Measurements from ENCODE around the gene ANO10. TPM values are rescaled to one million over a fixed set of nuclear protein-coding genes. Genes with fewer than 3 reads are reported as not detected.

The ANO10 gene
- total RNA-seq, 1 donor from 2014 or later = 32.8 TPM

DNA sequence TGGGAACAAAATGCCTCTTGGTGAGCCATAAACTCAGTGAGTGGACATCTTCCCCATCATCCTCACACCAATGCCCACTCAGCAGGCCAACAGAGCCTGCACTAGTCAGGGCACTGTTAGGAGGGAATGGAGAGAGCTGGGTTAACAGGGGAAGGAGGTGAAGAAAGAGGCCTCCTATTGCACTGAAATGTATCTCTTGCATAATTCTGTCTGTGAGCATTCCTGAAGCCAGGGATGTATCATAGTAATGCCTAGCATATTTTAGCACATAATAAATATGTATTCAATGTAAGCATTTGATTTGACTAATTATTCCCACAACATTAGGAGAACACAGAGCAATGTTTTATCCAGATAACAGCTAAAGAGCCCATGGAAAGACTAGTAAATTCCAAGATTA, 81.2 kb downstream of the ANO10 start:
- H3K36me3 Mint-ChIP-seq (ENCODE audit: unreplicated experiment) = no peaks in the 10 kb centered on the region
- TF ChIP-seq, protein P1, sequence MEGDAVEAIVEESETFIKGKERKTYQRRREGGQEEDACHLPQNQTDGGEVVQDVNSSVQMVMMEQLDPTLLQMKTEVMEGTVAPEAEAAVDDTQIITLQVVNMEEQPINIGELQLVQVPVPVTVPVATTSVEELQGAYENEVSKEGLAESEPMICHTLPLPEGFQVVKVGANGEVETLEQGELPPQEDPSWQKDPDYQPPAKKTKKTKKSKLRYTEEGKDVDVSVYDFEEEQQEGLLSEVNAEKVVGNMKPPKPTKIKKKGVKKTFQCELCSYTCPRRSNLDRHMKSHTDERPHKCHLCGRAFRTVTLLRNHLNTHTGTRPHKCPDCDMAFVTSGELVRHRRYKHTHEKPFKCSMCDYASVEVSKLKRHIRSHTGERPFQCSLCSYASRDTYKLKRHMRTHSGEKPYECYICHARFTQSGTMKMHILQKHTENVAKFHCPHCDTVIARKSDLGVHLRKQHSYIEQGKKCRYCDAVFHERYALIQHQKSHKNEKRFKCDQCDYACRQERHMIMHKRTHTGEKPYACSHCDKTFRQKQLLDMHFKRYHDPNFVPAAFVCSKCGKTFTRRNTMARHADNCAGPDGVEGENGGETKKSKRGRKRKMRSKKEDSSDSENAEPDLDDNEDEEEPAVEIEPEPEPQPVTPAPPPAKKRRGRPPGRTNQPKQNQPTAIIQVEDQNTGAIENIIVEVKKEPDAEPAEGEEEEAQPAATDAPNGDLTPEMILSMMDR (IDR thresholded peaks at IDR 0.05) = no peak
- H3K27me3 Mint-ChIP-seq (ENCODE audit: unreplicated experiment) = no peaks in the 10 kb centered on the region
- no peak overlapping the region for H3K27ac Mint-ChIP-seq (ENCODE audit: unreplicated experiment)
- no peaks in the 10 kb centered on the region for H3K4me1 Mint-ChIP-seq (ENCODE audit: unreplicated experiment)
- H3K9me3 Mint-ChIP-seq (ENCODE audit: unreplicated experiment) = no peaks in the 10 kb centered on the region
- no peak overlapping the region for H3K4me3 Mint-ChIP-seq (ENCODE audit: unreplicated experiment)
- DNase-seq (ENCODE audit: extremely low spot score, unreplicated experiment) = no peak

DNA sequence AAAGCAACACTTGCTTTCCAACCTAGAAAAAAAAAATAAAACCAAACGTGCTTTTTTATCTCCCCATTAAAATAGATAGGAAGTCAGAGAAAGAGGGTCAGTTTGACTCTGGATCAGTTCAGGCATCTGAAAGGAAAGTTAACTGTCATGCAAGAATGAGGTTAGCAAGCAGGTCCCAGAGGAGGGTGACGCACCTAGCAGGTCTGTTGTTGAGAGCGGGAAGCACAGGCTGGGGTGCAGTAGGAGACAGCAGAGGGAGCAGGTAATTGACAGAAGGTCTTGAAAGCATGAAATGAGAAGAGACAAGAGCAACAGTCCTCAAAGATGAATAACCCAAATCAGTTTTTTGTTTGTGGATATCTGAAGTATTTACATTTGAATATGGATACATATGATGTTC, 82.5 kb downstream of the ANO10 start:
- Mint-ChIP-seq H3K27me3 (ENCODE audit: unreplicated experiment) (no peaks in the 10 kb centered on the region), H3K27ac (ENCODE audit: unreplicated experiment) (no peak overlapping the region), H3K36me3 (ENCODE audit: unreplicated experiment) (no peaks in the 10 kb centered on the region), H3K4me1 (ENCODE audit: unreplicated experiment) (no peaks in the 10 kb centered on the region), H3K9me3 (ENCODE audit: unreplicated experiment) (no peaks in the 10 kb centered on the region), H3K4me3 (ENCODE audit: unreplicated experiment) (no peak overlapping the region)
- TF ChIP-seq, protein P1 (IDR thresholded peaks at IDR 0.05) = no peak
- DNase-seq (ENCODE audit: extremely low spot score, unreplicated experiment) = no peak

DNA sequence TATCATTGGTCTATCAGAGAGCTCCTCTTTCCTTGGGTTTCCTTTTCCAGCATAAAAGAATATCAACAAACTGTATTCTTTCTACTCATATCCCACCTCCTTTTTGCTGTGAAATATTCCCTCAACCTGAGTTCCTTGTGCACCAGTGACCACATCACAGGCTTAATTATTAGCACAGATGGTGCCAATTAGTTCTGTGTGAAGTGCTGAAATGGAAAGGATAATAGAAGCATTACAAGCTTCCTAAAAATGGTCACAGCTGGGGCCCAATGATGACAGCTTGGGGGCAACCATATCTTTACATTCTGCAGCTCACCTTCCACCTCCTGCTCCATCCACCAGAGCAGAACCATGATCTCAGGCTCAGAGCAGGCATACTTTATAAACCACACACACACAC, 84.6 kb downstream of the ANO10 start:
- DNase-seq (ENCODE audit: extremely low spot score, unreplicated experiment) = no peak
- no peaks in the 10 kb centered on the region for H3K4me1 Mint-ChIP-seq (ENCODE audit: unreplicated experiment)
- no peaks in the 10 kb centered on the region for H3K36me3 Mint-ChIP-seq (ENCODE audit: unreplicated experiment)
- H3K4me3 Mint-ChIP-seq (ENCODE audit: unreplicated experiment) = no peak overlapping the region
- TF ChIP-seq, protein P1 (IDR thresholded peaks at IDR 0.05) = no peak
- H3K27ac Mint-ChIP-seq (ENCODE audit: unreplicated experiment) = no peak overlapping the region
- no peaks in the 10 kb centered on the region for H3K9me3 Mint-ChIP-seq (ENCODE audit: unreplicated experiment)
- H3K27me3 Mint-ChIP-seq (ENCODE audit: unreplicated experiment) = no peaks in the 10 kb centered on the region

DNA sequence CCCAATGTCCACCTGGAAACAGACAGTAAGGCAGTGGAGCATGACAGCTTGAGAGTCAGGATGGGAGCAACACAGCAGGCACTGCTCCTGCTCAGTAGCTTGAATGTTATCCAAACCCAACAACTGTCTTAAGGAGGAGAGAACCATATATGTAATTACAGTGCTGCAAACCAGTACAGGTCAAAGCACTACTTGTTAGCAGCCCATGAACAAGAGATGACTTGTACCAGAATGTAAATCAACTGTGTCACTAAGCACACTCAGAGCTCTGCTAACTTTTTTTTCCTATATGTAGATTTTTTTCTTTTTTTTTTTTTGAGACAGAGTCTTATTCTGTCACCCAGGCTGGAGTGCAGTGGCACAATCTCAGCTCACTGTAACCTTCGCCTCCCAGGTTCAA, 87.1 kb downstream of the ANO10 start:
- no peaks in the 10 kb centered on the region for H3K36me3 Mint-ChIP-seq (ENCODE audit: unreplicated experiment)
- H3K4me1 Mint-ChIP-seq (ENCODE audit: unreplicated experiment) = no peaks in the 10 kb centered on the region
- H3K27me3 Mint-ChIP-seq (ENCODE audit: unreplicated experiment) = no peaks in the 10 kb centered on the region
- DNase-seq (ENCODE audit: extremely low spot score, unreplicated experiment) = no peak
- H3K4me3 Mint-ChIP-seq (ENCODE audit: unreplicated experiment) = no peak overlapping the region
- H3K9me3 Mint-ChIP-seq (ENCODE audit: unreplicated experiment) = no peaks in the 10 kb centered on the region
- H3K27ac Mint-ChIP-seq (ENCODE audit: unreplicated experiment) = no peak overlapping the region
- TF ChIP-seq, protein P1 (IDR thresholded peaks at IDR 0.05) = no peak

DNA sequence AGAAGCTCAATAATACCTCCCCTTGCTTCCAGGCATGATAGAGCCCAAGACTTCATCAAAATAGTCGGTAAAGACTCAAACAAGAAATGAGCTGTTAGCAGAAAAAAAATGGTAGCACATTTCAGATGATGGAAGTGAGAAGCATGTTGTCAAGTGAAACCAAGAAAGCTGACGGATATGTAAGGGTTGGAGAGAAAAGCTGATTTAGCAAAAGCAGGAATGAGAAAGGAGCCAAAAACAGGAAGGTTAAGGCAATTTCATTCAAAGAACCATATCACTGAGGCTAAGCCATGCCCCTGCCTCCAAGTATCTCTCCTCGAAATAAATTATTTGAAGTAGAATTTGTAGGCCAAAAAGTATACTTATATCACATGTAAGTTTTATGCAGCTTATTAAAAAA, 88.8 kb downstream of the ANO10 start:
- Mint-ChIP-seq H3K4me3 (ENCODE audit: unreplicated experiment) (no peak overlapping the region), H3K9me3 (ENCODE audit: unreplicated experiment) (peaks cover 5% of the 10 kb centered on the region), H3K27ac (ENCODE audit: unreplicated experiment) (no peak overlapping the region), H3K4me1 (ENCODE audit: unreplicated experiment) (no peaks in the 10 kb centered on the region), H3K27me3 (ENCODE audit: unreplicated experiment) (no peaks in the 10 kb centered on the region), H3K36me3 (ENCODE audit: unreplicated experiment) (peaks cover 5% of the 10 kb centered on the region)
- TF ChIP-seq, protein P1 (IDR thresholded peaks at IDR 0.05) = no peak
- DNase-seq (ENCODE audit: extremely low spot score, unreplicated experiment) = no peak
